ENCODE data around the gene LTBP3.
A peak's percentile ranks its signal among the peaks of the same experiment; 100 is the strongest.

LTBP3 gene

GRCh38 chr11:65591939-65592857 is 34.0 kb upstream of the LTBP3 start:
- no peak for DNase-seq
- Mint-ChIP-seq H3K9me3 (no peaks in the 10 kb centered on the region), H3K27ac (no peak overlapping the region), H3K27me3 (no peaks in the 10 kb centered on the region), H3K4me1 (peaks cover 45% of the 10 kb centered on the region), H3K36me3 (peaks cover 11% of the 10 kb centered on the region), H3K4me3 (no peak overlapping the region)
- CTCF ChIA-PET = interaction anchor here (0.7 to 3.0 kb wide), 10 partner anchors 8 to 226 kb away, joined by 3 to 30 read pairs (median 5); partner anchors contain the start of gene FAM89B

GRCh38 chr11:65590240-65590738 is 32.1 kb upstream of the LTBP3 start:
- DNase-seq = no peak
- H3K4me1 Mint-ChIP-seq = peaks cover 47% of the 10 kb centered on the region
- peaks cover 18% of the 10 kb centered on the region for H3K36me3 Mint-ChIP-seq
- peak overlapping the region; percentile 42 for H3K27ac Mint-ChIP-seq
- H3K9me3 Mint-ChIP-seq = no peaks in the 10 kb centered on the region
- no peaks in the 10 kb centered on the region for H3K27me3 Mint-ChIP-seq
- CTCF ChIA-PET = interaction anchor here (1.3 to 5.8 kb wide), 4 partner anchors 14 to 49 kb away, joined by 3 to 60 read pairs (median 26); partner anchors contain the start of gene EHBP1L1
- no peak overlapping the region for H3K4me3 Mint-ChIP-seq

GRCh38 chr11:65589444-65590239 is 31.5 kb upstream of the LTBP3 start:
- no peaks in the 10 kb centered on the region for H3K9me3 Mint-ChIP-seq
- H3K36me3 Mint-ChIP-seq = peaks cover 18% of the 10 kb centered on the region
- H3K27me3 Mint-ChIP-seq = no peaks in the 10 kb centered on the region
- CTCF ChIA-PET = interaction anchor here (1.1 to 5.8 kb wide), 6 partner anchors 13 to 48 kb away, joined by 3 to 60 read pairs (median 28); partner anchors contain the start of genes EHBP1L1, FAM89B and ZNRD2
- H3K4me3 Mint-ChIP-seq = no peak overlapping the region
- H3K4me1 Mint-ChIP-seq = peaks cover 41% of the 10 kb centered on the region
- peak; percentile 38 for DNase-seq
- H3K27ac Mint-ChIP-seq = no peak overlapping the region

GRCh38 chr11:65588199-65589054 is 30.3 kb upstream of the LTBP3 start:
- peaks cover 32% of the 10 kb centered on the region for H3K4me1 Mint-ChIP-seq
- peak overlapping the region; percentile 79 for H3K27ac Mint-ChIP-seq
- H3K9me3 Mint-ChIP-seq = no peaks in the 10 kb centered on the region
- CTCF ChIA-PET = interaction anchor here (0.6 to 5.8 kb wide), 19 partner anchors 9 to 400 kb away, joined by 3 to 60 read pairs (median 4); partner anchors contain the start of genes EHBP1L1, FAM89B, PCNX3 and SCYL1
- no peaks in the 10 kb centered on the region for H3K27me3 Mint-ChIP-seq
- H3K4me3 Mint-ChIP-seq = no peak overlapping the region
- DNase-seq = peak; percentile 86
- H3K36me3 Mint-ChIP-seq = peaks cover 24% of the 10 kb centered on the region

- DNase-seq = no peak
- Mint-ChIP-seq H3K27me3 (no peaks in the 10 kb centered on the region), H3K27ac (peak overlapping the region; percentile 62), H3K36me3 (peaks cover 34% of the 10 kb centered on the region), H3K4me3 (no peak overlapping the region), H3K4me1 (peaks cover 35% of the 10 kb centered on the region), H3K9me3 (no peaks in the 10 kb centered on the region)
- CTCF ChIA-PET = interaction anchor here (4.4 to 5.8 kb wide), 3 partner anchors 10 to 45 kb away, joined by 44 to 60 read pairs (median 48); partner anchors contain the start of genes EHBP1L1, FAM89B and ZNRD2
Measured at GRCh38 chr11:65586676-65587075, 28.5 kb upstream of the LTBP3 start.

- DNase-seq = no peak
- Mint-ChIP-seq H3K9me3 (no peaks in the 10 kb centered on the region), H3K4me1 (peaks cover 35% of the 10 kb centered on the region), H3K27me3 (no peaks in the 10 kb centered on the region), H3K27ac (peak overlapping the region; percentile 62), H3K4me3 (no peak overlapping the region), H3K36me3 (peaks cover 36% of the 10 kb centered on the region)
- CTCF ChIA-PET = interaction anchor here (4.4 to 5.8 kb wide), 3 partner anchors 10 to 45 kb away, joined by 44 to 60 read pairs (median 48); partner anchors contain the start of genes EHBP1L1, FAM89B and ZNRD2
Measured at GRCh38 chr11:65586247-65586630, 28.1 kb upstream of the LTBP3 start.

- Mint-ChIP-seq H3K36me3 (peaks cover 37% of the 10 kb centered on the region), H3K27me3 (no peaks in the 10 kb centered on the region), H3K27ac (peak overlapping the region; percentile 62), H3K9me3 (no peaks in the 10 kb centered on the region), H3K4me3 (no peak overlapping the region), H3K4me1 (peaks cover 35% of the 10 kb centered on the region)
- CTCF ChIA-PET = interaction anchor here (2.2 to 5.8 kb wide), 3 partner anchors 8 to 13 kb away, joined by 15 to 60 read pairs (median 44); partner anchors contain the start of genes EHBP1L1, FAM89B and ZNRD2
- DNase-seq = no peak
Measured at GRCh38 chr11:65585396-65586246, 27.5 kb upstream of the LTBP3 start.

- H3K4me1 Mint-ChIP-seq = peaks cover 38% of the 10 kb centered on the region
- no peak overlapping the region for H3K4me3 Mint-ChIP-seq
- H3K27ac Mint-ChIP-seq = peak overlapping the region; percentile 42
- H3K9me3 Mint-ChIP-seq = no peaks in the 10 kb centered on the region
- CTCF ChIA-PET = interaction anchor here (2.2 kb wide), 1 partner anchor 9 kb away, joined by 15 read pairs; no protein-coding TSS in a partner anchor
- peaks cover 39% of the 10 kb centered on the region for H3K36me3 Mint-ChIP-seq
- no peak for DNase-seq
- H3K27me3 Mint-ChIP-seq = no peaks in the 10 kb centered on the region
Measured at GRCh38 chr11:65584723-65585171, 26.6 kb upstream of the LTBP3 start.

- Mint-ChIP-seq H3K27me3 (no peaks in the 10 kb centered on the region), H3K36me3 (peaks cover 43% of the 10 kb centered on the region)
Measured at GRCh38 chr11:65584106-65584505, 25.9 kb upstream of the LTBP3 start.

GRCh38 chr11:65583589-65583988 is 25.4 kb upstream of the LTBP3 start:
- DNase-seq = no peak
- no peaks in the 10 kb centered on the region for H3K9me3 Mint-ChIP-seq
- H3K27me3 Mint-ChIP-seq = no peaks in the 10 kb centered on the region
- H3K4me1 Mint-ChIP-seq = peaks cover 40% of the 10 kb centered on the region
- no peak overlapping the region for H3K4me3 Mint-ChIP-seq
- H3K27ac Mint-ChIP-seq = no peak overlapping the region
- CTCF ChIA-PET = interaction anchor here (2.2 kb wide), 1 partner anchor 10 kb away, joined by 15 read pairs; no protein-coding TSS in a partner anchor
- H3K36me3 Mint-ChIP-seq = peaks cover 43% of the 10 kb centered on the region

More at GRCh38 chr11:65584106-65584505, 25.9 kb upstream of the LTBP3 start:
- CTCF ChIA-PET = interaction anchor here (2.2 kb wide), 1 partner anchor 10 kb away, joined by 15 read pairs; no protein-coding TSS in a partner anchor
- H3K9me3 Mint-ChIP-seq = no peaks in the 10 kb centered on the region
- H3K27ac Mint-ChIP-seq = no peak overlapping the region
- DNase-seq = no peak
- no peak overlapping the region for H3K4me3 Mint-ChIP-seq
- H3K4me1 Mint-ChIP-seq = peaks cover 40% of the 10 kb centered on the region

GRCh38 chr11:65581928-65582327 is 23.8 kb upstream of the LTBP3 start:
- no peak overlapping the region for H3K4me3 Mint-ChIP-seq
- CTCF ChIA-PET = interaction anchor here (0.7 to 1.7 kb wide), 2 partner anchors 11 to 41 kb away, joined by 3 to 6 read pairs; no protein-coding TSS in a partner anchor

GRCh38 chr11:65580756-65581155 is 22.6 kb upstream of the LTBP3 start:
- Mint-ChIP-seq H3K4me1 (peaks cover 31% of the 10 kb centered on the region), H3K4me3 (no peak overlapping the region), H3K27ac (no peak overlapping the region), H3K36me3 (peaks cover 40% of the 10 kb centered on the region), H3K27me3 (no peaks in the 10 kb centered on the region), H3K9me3 (no peaks in the 10 kb centered on the region)
- DNase-seq = no peak
- CTCF ChIA-PET = no interaction called here

More at GRCh38 chr11:65581928-65582327, 23.8 kb upstream of the LTBP3 start:
- H3K9me3 Mint-ChIP-seq = no peaks in the 10 kb centered on the region
- H3K27ac Mint-ChIP-seq = no peak overlapping the region
- no peaks in the 10 kb centered on the region for H3K27me3 Mint-ChIP-seq
- DNase-seq = no peak
- H3K36me3 Mint-ChIP-seq = peaks cover 48% of the 10 kb centered on the region
- H3K4me1 Mint-ChIP-seq = peaks cover 39% of the 10 kb centered on the region
